Heart right ventricle (tissue), 16 donors: ENCODE measurements around the gene MALRD1. TPM values are rescaled to one million over a fixed set of nuclear protein-coding genes. Genes with fewer than 3 reads are reported as not detected.

Source experiments
- ATAC-seq, 8 donors: fragments of 200-7000 bp; cut with Tn5 transposase; one replicate each; pipeline ENCODE4 v1.9.1; 2020; ENCODE audit warnings: mild to moderate bottlenecking in 8 of 8, moderate library complexity in 8 of 8, moderate number of reproducible peaks in 1 of 8
- DNase-seq, 2 donors: peaks; one replicate each; pipeline ENCODE4 v3.0.0-alpha.2; 2020
- H3K27ac ChIP-seq, 10 donors: fragments of 200-600 bp; sonication (generic) in 2 of 10; one replicate each; pipeline versions ENCODE4 v1.5.0 to v1.8.0; 2020 to 2022; ENCODE audit warnings: mild to moderate bottlenecking in 3 of 10
- H3K27me3 ChIP-seq, 7 donors: fragments of 200-600 bp; one replicate each; pipeline ENCODE4 v1.8.0; 2021 to 2022; ENCODE audit warnings: mild to moderate bottlenecking in 2 of 7
- H3K36me3 ChIP-seq, 9 donors: fragments of 200-600 bp; sonication (generic) in 1 of 9; one replicate each; pipeline versions ENCODE4 v1.5.0 to v1.8.0; 2020 to 2022; ENCODE audit warnings: mild to moderate bottlenecking in 2 of 9
- H3K4me1 ChIP-seq, 9 donors: fragments of 200-600 bp; sonication (generic) in 1 of 9; one replicate each; pipeline versions ENCODE4 v1.5.0 to v1.8.0; 2020 to 2022; ENCODE audit warnings: mild to moderate bottlenecking in 4 of 9
- H3K4me3 ChIP-seq, 10 donors: fragments of 200-600 bp; sonication (generic) in 2 of 10; one replicate each; pipeline versions ENCODE4 v1.5.0 to v1.8.0; 2020 to 2022; ENCODE audit warnings: mild to moderate bottlenecking in 7 of 10, moderate library complexity in 2 of 10
- H3K9me3 ChIP-seq, 11 donors: fragments of 200-600 bp in 10 of 11; sonication (generic) in 2 of 11; one replicate each; pipeline versions ENCODE4 v1.5.0 to v1.8.0; 2013 to 2022; ENCODE audit warnings: mild to moderate bottlenecking in 2 of 11, control low read depth in 1 of 11, moderate library complexity in 1 of 11
- CTCF ChIP-seq, 9 donors: fragments of 200-600 bp; sonication (generic) in 2 of 9; IDR thresholded peaks; one replicate each; pipeline versions ENCODE4 v1.5.0 to v1.8.0; 2021 to 2022; ENCODE audit warnings: antibody characterized with exemption in 9 of 9, mild to moderate bottlenecking in 5 of 9, moderate library complexity in 1 of 9
- WGBS, 2 donors: extraction: QIAGEN DNeasy Blood & Tissue Kit; methylation state at CpG; one replicate each; pipeline ENCODE4 v1.1.7; 2013; ENCODE audit warnings: inconsistent platforms in 1 of 2; 5-methylcytosine and 5-hydroxymethylcytosine counted together
- intact Hi-C, 10 donors: fragments of 100-400 bp; cut with DNase I; formaldehyde crosslinking; loops; one replicate each; pipeline versions ENCODE4 v1.11.1 to v1.14.2; 2022
- polyA plus RNA-seq, 2 donors: library from polyadenylated mRNA; stranded (reverse); fragments of 200-250 nt; gene quantifications; one replicate each; pipeline ENCODE4 v1.2.3, GENCODE V29; 2013
- total RNA-seq, 10 donors: library from RNA; stranded (reverse); fragmentation: NEBNext Ultra II Directional in 3 of 10; extraction: Animal tissue kit (Norgen Biotek cat#: 25700) in 3 of 10; gene quantifications; one replicate each; pipeline versions ENCODE4 v1.2.1 to v1.2.4, GENCODE V29; 2021 to 2023
- donor health status: Arrhythmogenic right ventricular cardiomyopathy.
- donor health status: ischemic (EF 13 %, LVEDD 7.1; RV severe dilation, severe dysfunction).
- donor health status: healthy with polysubstance abuse.
- donor health status: DM: no; HTN: yes; CAD: no.
- donor health status: DM: no; HTN: no; CAD: no.
- donor health status: ischemic (EF 25% LVEDD 6.9; RV normal size, moderate dysfunction).
- donor health status: ischemic (EF 25% LVEDD 5.7; RV mildly dilated, moderate dysfunction).
- donor health status: healthy.
- donor health status: DM: yes; HTN: yes; CAD: no.
- donor health status: Ischemic cardiomyopathy.
- donor health status: ischemic (EF 35%, LVEDD 5.7; RV mildly dilated, moderate dysfunction).
- donor health status: nonischemic (EF 11% LVEDD 7.7; RV severe dilation, severe dysfunction).
- donor health status: DM: yes; HTN: yes; CAD: no.
- donor health status: PGD.
- donor health status: ischemic (EF 29% LVEDD 5.4; RV normal size, mild dysfunction).
- donor health status: nonischemic (EF 23%, LVEDD 6.1; RV moderate dilation, normal function).

The MALRD1 gene
- total and polyA plus RNA-seq, 12 donors = 0.10 to 2.2 (median 0.47) TPM

GRCh38 chr10:19329475-19329874, 280.9 kb downstream of the MALRD1 start:
- 90 to 96% methylated on average over 1 of the region's 1 CpG for WGBS, 2 donors
- H3K4me1 ChIP-seq = no peaks in the 10 kb centered on the region
- H3K9me3 ChIP-seq = no peaks in the 10 kb centered on the region
- no peak overlapping the region for H3K4me3 ChIP-seq
- H3K27ac ChIP-seq = no peak overlapping the region
- H3K36me3 ChIP-seq = no peaks in the 10 kb centered on the region
- DNase-seq (no peak), ATAC-seq (no peak)
- intact Hi-C loops = no loop called here
- TF ChIP-seq CTCF (IDR thresholded peaks at IDR 0.05) = no peak
- H3K27me3 ChIP-seq = no peaks in the 10 kb centered on the region

- DNase-seq (no peak), ATAC-seq (no peak)
- Histone ChIP-seq H3K4me3 (no peak overlapping the region), H3K27me3 (no peaks in the 10 kb centered on the region), H3K27ac (no peak overlapping the region), H3K9me3 (no peaks in the 10 kb centered on the region), H3K4me1 (no peaks in the 10 kb centered on the region), H3K36me3 (no peaks in the 10 kb centered on the region)
- no peak for TF ChIP-seq CTCF (IDR thresholded peaks at IDR 0.05)
- intact Hi-C loops = no loop called here
Observed at GRCh38 chr10:19332304-19332703, 283.7 kb downstream of the MALRD1 start.

GRCh38 chr10:19333631-19334030, 285.0 kb downstream of the MALRD1 start:
- DNase-seq (no peak), ATAC-seq (no peak)
- Histone ChIP-seq H3K4me1 (no peaks in the 10 kb centered on the region), H3K4me3 (no peak overlapping the region), H3K9me3 (no peaks in the 10 kb centered on the region), H3K36me3 (no peaks in the 10 kb centered on the region), H3K27ac (no peak overlapping the region), H3K27me3 (no peaks in the 10 kb centered on the region)
- intact Hi-C loops = no loop called here
- no peak for TF ChIP-seq CTCF (IDR thresholded peaks at IDR 0.05)
- 90 to 94% methylated on average over 2 of the region's 2 CpGs for WGBS, 2 donors

- ATAC-seq = no peak
- H3K27ac ChIP-seq = no peak overlapping the region
- H3K9me3 ChIP-seq = no peaks in the 10 kb centered on the region
- H3K36me3 ChIP-seq = no peaks in the 10 kb centered on the region
- no peak overlapping the region for H3K4me3 ChIP-seq
- DNase-seq = no peak
- no peaks in the 10 kb centered on the region for H3K4me1 ChIP-seq
- peaks cover 0 to 6% (median 0%) of the 10 kb centered on the region in 7 donors for H3K27me3 ChIP-seq
- intact Hi-C loops = no loop called here
- WGBS, 2 donors = 17 to 18% methylated on average over 2 of the region's 2 CpGs
- peak in 1 of 9 donors; percentile 25 for TF ChIP-seq CTCF (IDR thresholded peaks at IDR 0.05)
Observed at GRCh38 chr10:19347621-19348020, 299.0 kb downstream of the MALRD1 start.

GRCh38 chr10:19367176-19367575, 318.6 kb downstream of the MALRD1 start:
- DNase-seq = no peak
- 85 to 93% methylated on average over 2 of the region's 2 CpGs for WGBS, 2 donors
- Histone ChIP-seq H3K9me3 (peaks cover 0 to 9% (median 0%) of the 10 kb centered on the region in 11 donors), H3K36me3 (no peaks in the 10 kb centered on the region), H3K4me1 (no peaks in the 10 kb centered on the region), H3K27ac (no peak overlapping the region), H3K4me3 (no peak overlapping the region), H3K27me3 (no peaks in the 10 kb centered on the region)
- no peak for TF ChIP-seq CTCF (IDR thresholded peaks at IDR 0.05)
- ATAC-seq = no peak
- intact Hi-C loops = no loop called here
